Suprapubic skin (tissue), 4 donors: ENCODE measurements around the gene SLC16A10.

Experiments used
- CTCF ChIP-seq, 2 donors: fragments of 200-600 bp in 1 of 2; fragments of 450-650 bp in 1 of 2; sonication (generic) in 1 of 2; IDR thresholded peaks; one replicate each; pipeline ENCODE4 v1.5.1; 2016 to 2019; ENCODE audit warnings: antibody characterized with exemption in 2 of 2, mild to moderate bottlenecking in 1 of 2, moderate library complexity in 1 of 2
- EP300 ChIP-seq: sonication (generic); formaldehyde crosslinking; IDR thresholded peaks from one replicate; pipeline ENCODE4 v1.6.1; 2017; ENCODE audit warnings: antibody characterized with exemption
- POLR2A ChIP-seq, 2 donors: fragments of 450-650 bp; IDR thresholded peaks; one replicate each; pipeline ENCODE4 v1.6.1; 2017; ENCODE audit warnings: antibody characterized with exemption in 2 of 2, mild to moderate bottlenecking in 2 of 2, moderate library complexity in 2 of 2
- POLR2AphosphoS5 ChIP-seq, 3 donors: sonication (generic); formaldehyde crosslinking; IDR thresholded peaks; one replicate each; pipeline ENCODE4 v1.6.1; 2017; ENCODE audit warnings: antibody characterized with exemption in 3 of 3

DNA sequence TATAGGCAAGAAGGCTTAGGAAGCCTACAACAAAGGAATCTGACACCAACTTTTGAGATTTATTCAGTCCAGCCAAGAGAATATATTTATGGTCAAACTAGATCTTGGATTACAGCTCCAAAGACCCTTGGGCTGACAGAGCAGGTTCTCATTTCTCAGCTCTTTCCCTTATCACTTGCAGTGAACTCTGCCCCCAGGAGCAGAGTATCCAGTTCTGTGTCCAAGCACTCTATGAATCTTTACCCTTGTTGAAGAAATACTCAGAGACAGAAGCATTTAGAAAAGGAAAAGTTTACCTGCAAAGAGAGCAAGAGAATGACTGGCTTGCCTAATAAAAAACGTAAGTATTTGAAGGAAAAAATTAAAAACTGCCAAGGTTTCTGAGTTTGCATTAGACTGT lies 190.5 kb downstream of the SLC16A10 start:
- TF ChIP-seq POLR2A (IDR thresholded peaks at IDR 0.05), result no peak
- TF ChIP-seq CTCF (IDR thresholded peaks at IDR 0.05), result no peak
- no peak for TF ChIP-seq EP300
- TF ChIP-seq POLR2AphosphoS5 (IDR thresholded peaks at IDR 0.05), result no peak
